Erythroblast (primary cell): ENCODE measurements around the gene RAB2B.
"Not testable (repeated sequence)": the region's sequence is repeated elsewhere in the genome, so short reads cannot be mapped to it uniquely, and the experiment has no call there.

ENCODE experiments used
- DNase-seq, 2 experiments: peaks; one replicate each; lab custom pipeline; 2025; lab: John Stamatoyannopoulos, UW
- GATA1 ChIP-seq: IDR thresholded peaks from 2 replicates; pipeline ENCODE4 v1.6.1; 2011; ENCODE audit warnings: low read depth, mild to moderate bottlenecking, control low read depth, low read length, moderate library complexity
- POLR2A ChIP-seq: IDR thresholded peaks from 2 replicates; pipeline ENCODE4 v1.6.1; 2011; ENCODE audit warnings: mild to moderate bottlenecking, low read length

RAB2B gene

GRCh38 chr14:21454843-21455544, 21.8 kb downstream of the RAB2B start:
- DNase-seq, result peak; percentile 45 to 49
- TF ChIP-seq GATA1 (no peak), POLR2A (no peak)

- TF ChIP-seq GATA1, result no peak
- no peak for TF ChIP-seq POLR2A
Measured at GRCh38 chr14:21449899-21450216, 26.9 kb downstream of the RAB2B start.

GRCh38 chr14:21442657-21443056, 34.1 kb downstream of the RAB2B start:
- not testable (repeated sequence) for DNase-seq

More at GRCh38 chr14:21449899-21450216, 26.9 kb downstream of the RAB2B start:
- no peak for DNase-seq

- DNase-seq, result peak in 1 of 2 experiments; percentile 25
- no peak for TF ChIP-seq POLR2A
- no peak for TF ChIP-seq GATA1
Measured at GRCh38 chr14:21440859-21441258, 35.9 kb downstream of the RAB2B start.

GRCh38 chr14:21437063-21437901, 39.5 kb downstream of the RAB2B start:
- peak; percentile 99 for DNase-seq
- TF ChIP-seq POLR2A, result peak; percentile 64
- TF ChIP-seq GATA1, result no peak

- no peak for DNase-seq
- TF ChIP-seq GATA1, result no peak
- TF ChIP-seq POLR2A, result no peak
Measured at GRCh38 chr14:21436567-21437062, 40.1 kb downstream of the RAB2B start.

GRCh38 chr14:21431126-21431525, 45.6 kb downstream of the RAB2B start:
- no peak for DNase-seq
- TF ChIP-seq POLR2A, result no peak
- TF ChIP-seq GATA1, result no peak

- TF ChIP-seq POLR2A, result no peak
- no peak for TF ChIP-seq GATA1
- no peak for DNase-seq
Measured at GRCh38 chr14:21428930-21429329, 47.8 kb downstream of the RAB2B start.

- TF ChIP-seq POLR2A, result no peak
- no peak for TF ChIP-seq GATA1
- DNase-seq, result no peak
Measured at GRCh38 chr14:21426692-21427091, 50.1 kb downstream of the RAB2B start.

- TF ChIP-seq POLR2A (no peak), GATA1 (no peak)
- DNase-seq, result no peak
Measured at GRCh38 chr14:21419528-21419927, 57.2 kb downstream of the RAB2B start.

GRCh38 chr14:21415329-21415728, 61.4 kb downstream of the RAB2B start:
- no peak for DNase-seq
- TF ChIP-seq GATA1 (no peak), POLR2A (no peak)

GRCh38 chr14:21414137-21414631, 62.6 kb downstream of the RAB2B start:
- TF ChIP-seq POLR2A (no peak), GATA1 (no peak)
- no peak for DNase-seq
